Measurements from ENCODE around the gene FAM53A.

FAM53A gene

GRCh38 chr4:1639299-1639868 is 44.7 kb downstream of the FAM53A start:
- DNase-seq (ENCODE audit: low read depth): no peak

GRCh38 chr4:1638873-1639272 is 45.2 kb downstream of the FAM53A start:
- DNase-seq (ENCODE audit: low read depth): no peak

- DNase-seq (ENCODE audit: low read depth): no peak
Observed at GRCh38 chr4:1638272-1638598, 45.9 kb downstream of the FAM53A start.

- no peak for DNase-seq (ENCODE audit: low read depth)
Observed at GRCh38 chr4:1637580-1638271, 46.4 kb downstream of the FAM53A start.

- DNase-seq (ENCODE audit: low read depth): no peak
Observed at GRCh38 chr4:1636490-1637211, 47.5 kb downstream of the FAM53A start.

- no peak for DNase-seq (ENCODE audit: low read depth)
Observed at GRCh38 chr4:1635464-1635863, 48.6 kb downstream of the FAM53A start.

- DNase-seq (ENCODE audit: low read depth): no peak
Observed at GRCh38 chr4:1633993-1634392, 50.1 kb downstream of the FAM53A start.

- no peak for DNase-seq (ENCODE audit: low read depth)
Observed at GRCh38 chr4:1632109-1633104, 51.7 kb downstream of the FAM53A start.

GRCh38 chr4:1631136-1631535 is 53.0 kb downstream of the FAM53A start:
- DNase-seq (ENCODE audit: low read depth): no peak

- DNase-seq (ENCODE audit: low read depth): no peak
Observed at GRCh38 chr4:1630266-1630665, 53.8 kb downstream of the FAM53A start.

- no peak for DNase-seq (ENCODE audit: low read depth)
Observed at GRCh38 chr4:1629699-1630083, 54.4 kb downstream of the FAM53A start.

GRCh38 chr4:1628892-1629698 is 55.0 kb downstream of the FAM53A start:
- DNase-seq (ENCODE audit: low read depth): peak; percentile 48

GRCh38 chr4:1627417-1628313 is 56.4 kb downstream of the FAM53A start:
- DNase-seq (ENCODE audit: low read depth): no peak

- no peak for DNase-seq (ENCODE audit: low read depth)
Observed at GRCh38 chr4:1626941-1627340, 57.2 kb downstream of the FAM53A start.

- no peak for DNase-seq (ENCODE audit: low read depth)
Observed at GRCh38 chr4:1626151-1626550, 58.0 kb downstream of the FAM53A start.

- DNase-seq (ENCODE audit: low read depth): no peak
Observed at GRCh38 chr4:1625600-1626138, 58.4 kb downstream of the FAM53A start.

- DNase-seq (ENCODE audit: low read depth): no peak
Observed at GRCh38 chr4:1624519-1624910, 59.6 kb downstream of the FAM53A start.

GRCh38 chr4:1623821-1624518 is 60.1 kb downstream of the FAM53A start:
- DNase-seq (ENCODE audit: low read depth): no peak

- no peak for DNase-seq (ENCODE audit: low read depth)
Observed at GRCh38 chr4:1623400-1623799, 60.7 kb downstream of the FAM53A start.

GRCh38 chr4:1622956-1623355 is 61.2 kb downstream of the FAM53A start:
- DNase-seq (ENCODE audit: low read depth): no peak

All from activated gamma-delta T cell treated with anti-CD3 and anti-CD28 coated beads, Interleukin-2, amount 50 U/mL, for 16 hours (primary cell).